ENCODE data around the gene MAP3K13. TPM values are rescaled to one million over a fixed set of nuclear protein-coding genes. Genes with fewer than 3 reads are reported as not detected.
A peak's percentile ranks its signal among the peaks of the same experiment; 100 is the strongest.

The MAP3K13 gene
- total RNA-seq, 3 donors from 2014 or later, result 9.1 to 34.7 (median 23.9) TPM

DNA sequence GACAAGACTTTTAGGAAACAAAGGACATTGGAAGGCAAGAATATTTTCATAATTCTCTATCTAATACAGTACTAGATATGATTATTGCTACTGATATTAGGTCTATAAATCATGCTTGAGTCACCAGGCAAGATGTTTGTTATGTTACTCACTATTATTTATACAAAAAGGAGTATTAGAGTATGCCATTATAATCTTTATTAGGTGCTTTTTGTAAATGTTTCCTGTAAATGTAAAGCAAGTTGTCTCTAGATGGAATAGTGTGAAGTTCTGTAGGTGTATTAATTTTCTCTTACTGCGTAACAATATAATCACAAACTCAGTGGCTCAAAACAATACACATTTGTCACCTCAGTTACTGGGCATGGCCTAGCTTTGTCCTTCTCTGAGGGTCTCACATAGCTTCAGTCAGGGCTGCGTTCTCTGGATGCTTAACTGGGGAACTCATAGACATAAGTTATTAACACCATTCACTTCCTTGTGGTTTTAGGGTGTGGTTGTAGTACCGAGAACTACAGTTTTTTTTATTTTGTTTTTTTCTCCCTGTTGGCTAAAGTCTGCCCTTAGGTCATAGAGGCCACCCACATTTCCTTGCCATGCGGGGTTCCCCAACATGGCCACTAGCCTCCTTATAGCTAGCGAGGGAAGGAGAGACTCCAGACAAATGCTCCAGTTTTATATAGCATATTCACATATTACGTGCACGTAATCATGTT lies 20.3 kb upstream of the MAP3K13 start:
- no peak overlapping the region for H3K4me3 ChIP-seq
- H3K9me3 ChIP-seq, result no peaks in the 10 kb centered on the region
- H3K36me3 ChIP-seq, result no peaks in the 10 kb centered on the region
- intact Hi-C loops (cut with DNase I; ENCODE audit: low total_unique reads), result no loop called here
- no peaks in the 10 kb centered on the region for H3K27me3 ChIP-seq
- DNase-seq (ENCODE audit: low spot score in 2 of 2), result no peak
- no peak for TF ChIP-seq POLR2AphosphoS5 (IDR thresholded peaks at IDR 0.05)
- TF ChIP-seq POLR2A (IDR thresholded peaks at IDR 0.05), result no peak
- no peak for TF ChIP-seq CTCF (IDR thresholded peaks at IDR 0.05)
- peak overlapping the region in 1 of 2 donors; percentile 54 for H3K27ac ChIP-seq
- no peaks in the 10 kb centered on the region for H3K4me1 ChIP-seq

DNA sequence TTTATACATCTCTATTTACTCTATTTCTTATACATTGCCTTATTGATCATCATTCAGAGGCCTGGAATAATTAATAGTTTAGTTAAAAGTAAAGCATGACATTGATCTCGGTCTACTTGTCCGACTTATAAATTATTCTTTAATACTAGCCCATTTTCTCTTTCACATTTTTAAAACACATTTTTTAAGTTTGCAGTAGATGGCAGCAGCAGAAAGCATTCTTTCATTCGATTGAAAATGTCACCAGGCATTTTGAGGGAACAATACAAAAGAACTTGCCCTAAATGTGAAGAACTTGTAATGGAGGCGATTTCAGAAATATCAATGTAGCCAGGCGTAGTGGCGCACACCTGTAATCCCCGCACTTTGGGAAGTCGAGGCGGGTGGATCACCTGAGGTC lies 15.5 kb upstream of the MAP3K13 start:
- intact Hi-C loops (cut with DNase I; ENCODE audit: low total_unique reads), result no loop called here
- no peaks in the 10 kb centered on the region for H3K36me3 ChIP-seq
- no peak overlapping the region for H3K27ac ChIP-seq
- H3K4me1 ChIP-seq, result no peaks in the 10 kb centered on the region
- no peaks in the 10 kb centered on the region for H3K9me3 ChIP-seq
- no peak for DNase-seq (ENCODE audit: low spot score in 2 of 2)
- H3K4me3 ChIP-seq, result no peak overlapping the region
- H3K27me3 ChIP-seq, result no peaks in the 10 kb centered on the region
- TF ChIP-seq POLR2A (IDR thresholded peaks at IDR 0.05) (no peak), POLR2AphosphoS5 (IDR thresholded peaks at IDR 0.05) (no peak), CTCF (IDR thresholded peaks at IDR 0.05) (no peak)

GRCh38 chr3:185350841-185351240 lies 12.1 kb upstream of the MAP3K13 start:
- no peaks in the 10 kb centered on the region for H3K4me1 ChIP-seq
- no peaks in the 10 kb centered on the region for H3K9me3 ChIP-seq
- H3K27ac ChIP-seq, result no peak overlapping the region
- H3K36me3 ChIP-seq, result no peaks in the 10 kb centered on the region
- intact Hi-C loops (cut with DNase I; ENCODE audit: low total_unique reads), result no loop called here
- H3K4me3 ChIP-seq, result no peak overlapping the region
- TF ChIP-seq CTCF (IDR thresholded peaks at IDR 0.05) (no peak), POLR2AphosphoS5 (IDR thresholded peaks at IDR 0.05) (no peak), POLR2A (IDR thresholded peaks at IDR 0.05) (no peak)
- no peak for DNase-seq (ENCODE audit: low spot score in 2 of 2)
- no peaks in the 10 kb centered on the region for H3K27me3 ChIP-seq

GRCh38 chr3:185351396-185351795 lies 11.5 kb upstream of the MAP3K13 start:
- Histone ChIP-seq H3K9me3 (no peaks in the 10 kb centered on the region), H3K27ac (no peak overlapping the region), H3K4me3 (no peak overlapping the region), H3K36me3 (no peaks in the 10 kb centered on the region), H3K4me1 (no peaks in the 10 kb centered on the region), H3K27me3 (no peaks in the 10 kb centered on the region)
- no peak for DNase-seq (ENCODE audit: low spot score in 2 of 2)
- no peak for TF ChIP-seq CTCF (IDR thresholded peaks at IDR 0.05)
- no peak for TF ChIP-seq POLR2A (IDR thresholded peaks at IDR 0.05)
- TF ChIP-seq POLR2AphosphoS5 (IDR thresholded peaks at IDR 0.05), result no peak
- intact Hi-C loops (cut with DNase I; ENCODE audit: low total_unique reads), result no loop called here

DNA sequence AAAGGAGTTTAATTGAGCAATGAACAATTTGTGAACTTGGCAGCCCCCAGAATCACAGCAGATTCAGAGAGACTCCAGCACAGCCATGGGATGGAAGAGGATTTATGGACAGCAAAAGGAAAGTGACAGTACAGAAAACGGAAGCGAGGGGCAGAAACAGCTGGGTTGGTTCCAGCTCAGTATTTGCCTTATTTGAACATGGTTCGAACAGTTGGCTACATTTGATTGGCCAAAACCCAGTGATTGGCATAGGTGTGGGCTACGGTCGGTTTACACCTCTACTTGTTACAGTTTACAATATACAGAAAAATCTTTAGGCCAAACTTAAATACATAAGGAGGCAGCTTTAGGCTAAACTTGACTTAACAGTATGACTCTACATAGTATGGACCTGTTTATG lies 9.7 kb upstream of the MAP3K13 start:
- H3K36me3 ChIP-seq, result no peaks in the 10 kb centered on the region
- H3K9me3 ChIP-seq, result no peaks in the 10 kb centered on the region
- H3K4me1 ChIP-seq, result no peaks in the 10 kb centered on the region
- TF ChIP-seq POLR2AphosphoS5 (IDR thresholded peaks at IDR 0.05) (no peak), POLR2A (IDR thresholded peaks at IDR 0.05) (no peak), CTCF (IDR thresholded peaks at IDR 0.05) (no peak)
- intact Hi-C loops (cut with DNase I; ENCODE audit: low total_unique reads), result no loop called here
- no peak overlapping the region for H3K4me3 ChIP-seq
- H3K27me3 ChIP-seq, result no peaks in the 10 kb centered on the region
- no peak overlapping the region for H3K27ac ChIP-seq
- DNase-seq (ENCODE audit: low spot score in 2 of 2), result no peak
